ENCODE results near the gene LAMC2.
A peak's percentile ranks its signal among the peaks of the same experiment; 100 is the strongest.

GRCh38 chr1:183218027-183218618, 32.1 kb downstream of the LAMC2 start:
- TF ChIP-seq CTCF (IDR thresholded peaks at IDR 0.05), result no peak
- no peak for TF ChIP-seq POLR2A (IDR thresholded peaks at IDR 0.05)
- peak in 1 of 3 donors; percentile 23 for TF ChIP-seq POLR2AphosphoS5 (IDR thresholded peaks at IDR 0.05)
